Ascending aorta (tissue), 2 donors: Measurements from ENCODE around the gene HES5. TPM values are rescaled to one million over a fixed set of nuclear protein-coding genes. Genes with fewer than 3 reads are reported as not detected.

Experiments used
- DNase-seq, 2 donors: peaks; one replicate each; pipeline ENCODE4 v3.0.0-alpha.2; 2019; ENCODE audit warnings: low spot score in 2 of 2
- H3K27ac ChIP-seq, 2 donors: fragments of 200-600 bp; sonication (generic); one replicate each; pipeline ENCODE4 v1.5.1; 2016 to 2017; ENCODE audit warnings: mild to moderate bottlenecking in 1 of 2
- H3K27me3 ChIP-seq: fragments of 200-600 bp; sonication (generic); one replicate; pipeline ENCODE4 v1.5.1; 2017
- H3K36me3 ChIP-seq, 2 donors: fragments of 200-600 bp; sonication (generic); one replicate each; pipeline ENCODE4 v1.5.1; 2016
- H3K4me1 ChIP-seq, 2 donors: fragments of 200-600 bp; sonication (generic); one replicate each; pipeline ENCODE4 v1.5.1; 2016 to 2017; ENCODE audit warnings: mild to moderate bottlenecking in 1 of 2
- H3K4me3 ChIP-seq, 2 donors: fragments of 200-600 bp; sonication (generic); one replicate each; pipeline ENCODE4 v1.5.1; 2016 to 2017; ENCODE audit warnings: mild to moderate bottlenecking in 1 of 2
- H3K9me3 ChIP-seq, 2 donors: fragments of 200-600 bp; sonication (generic); one replicate each; pipeline ENCODE4 v1.5.1; 2016
- CTCF ChIP-seq, 3 experiments: fragments of 200-600 bp in 2 of 3; fragments of 450-650 bp in 1 of 3; sonication (generic) in 2 of 3; IDR thresholded peaks; one replicate each; pipeline ENCODE4 v1.5.1; 2016 to 2019; ENCODE audit warnings: antibody characterized with exemption in 3 of 3, mild to moderate bottlenecking in 1 of 3, moderate library complexity in 1 of 3
- intact Hi-C: fragments of 100-400 bp; cut with DNase I; formaldehyde crosslinking; loops from one replicate; pipeline ENCODE4 v1.15.1; 2023
- total RNA-seq: library from RNA; depleted of rRNA; stranded (reverse); fragments of >200 nt; gene quantifications from one replicate; pipeline ENCODE4 v1.1.0, GENCODE V29; 2016

The HES5 gene
- total RNA-seq, 1 donor from 2014 or later = not detected

GRCh38 chr1:2540816-2541492 is 10.9 kb upstream of the HES5 start:
- intact Hi-C loops = no loop called here
- peaks cover 0 to 11% of the 10 kb centered on the region in 2 donors for H3K4me1 ChIP-seq
- H3K27ac ChIP-seq = no peak overlapping the region
- H3K36me3 ChIP-seq = no peaks in the 10 kb centered on the region
- H3K9me3 ChIP-seq = no peaks in the 10 kb centered on the region
- no peak overlapping the region for H3K4me3 ChIP-seq
- DNase-seq = no peak
- peaks cover 3% of the 10 kb centered on the region for H3K27me3 ChIP-seq
- no peak for TF ChIP-seq CTCF (IDR thresholded peaks at IDR 0.05)

- intact Hi-C loops = no loop called here
- Histone ChIP-seq H3K27ac (no peak overlapping the region), H3K36me3 (no peaks in the 10 kb centered on the region), H3K9me3 (no peaks in the 10 kb centered on the region), H3K27me3 (peaks cover 3% of the 10 kb centered on the region), H3K4me3 (no peak overlapping the region), H3K4me1 (peaks cover 0 to 8% of the 10 kb centered on the region in 2 donors)
- no peak for TF ChIP-seq CTCF (IDR thresholded peaks at IDR 0.05)
- no peak for DNase-seq
These were observed 9.3 kb upstream of the HES5 start for GRCh38 chr1:2539312-2539907.

DNA sequence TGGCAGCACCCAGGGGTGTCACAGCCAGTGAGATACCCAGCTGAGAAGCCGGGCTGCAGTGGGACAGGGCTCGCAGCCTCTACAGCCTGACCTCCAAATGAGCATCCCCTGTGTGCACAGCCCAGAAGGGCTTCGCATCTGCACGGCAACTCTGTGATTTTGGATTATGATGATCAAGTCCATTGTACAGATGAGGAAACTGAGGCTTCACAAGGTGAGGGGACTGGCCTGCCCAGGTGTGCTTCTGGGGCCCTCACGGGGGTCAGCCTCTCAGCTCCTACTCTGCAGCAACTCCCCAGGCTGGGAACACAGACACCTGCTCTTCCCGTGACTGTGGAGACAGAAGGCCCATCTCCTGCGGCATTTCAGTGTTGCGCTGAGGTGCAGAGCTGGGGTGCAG is 8.8 kb upstream of the HES5 start:
- H3K36me3 ChIP-seq = no peaks in the 10 kb centered on the region
- peaks cover 0 to 5% of the 10 kb centered on the region in 2 donors for H3K4me1 ChIP-seq
- no peak for DNase-seq
- intact Hi-C loops = no loop called here
- peaks cover 3% of the 10 kb centered on the region for H3K27me3 ChIP-seq
- no peak for TF ChIP-seq CTCF (IDR thresholded peaks at IDR 0.05)
- no peaks in the 10 kb centered on the region for H3K9me3 ChIP-seq
- no peak overlapping the region for H3K4me3 ChIP-seq
- H3K27ac ChIP-seq = no peak overlapping the region

DNA sequence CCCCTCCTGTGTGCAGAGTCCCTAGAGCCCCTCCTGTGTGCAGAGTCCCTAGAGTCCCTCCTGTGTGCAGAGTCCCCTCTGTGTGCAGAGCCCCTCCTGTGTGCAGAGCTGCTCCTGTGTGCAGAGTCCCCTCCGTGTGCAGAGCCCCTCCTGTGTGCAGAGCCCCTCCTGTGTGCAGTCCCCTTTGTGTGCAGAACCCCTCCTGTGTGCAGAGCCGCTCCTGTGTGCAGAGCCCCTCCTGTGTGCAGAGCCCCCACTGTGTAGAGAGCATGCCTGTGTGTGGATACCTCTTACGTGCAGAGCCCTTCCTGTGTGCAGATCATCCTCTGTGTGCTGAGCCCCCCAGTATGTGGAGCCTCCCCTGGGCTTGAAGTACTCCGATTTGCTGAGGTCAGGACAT is 8.3 kb upstream of the HES5 start:
- TF ChIP-seq CTCF (IDR thresholded peaks at IDR 0.05) = no peak
- no peak for DNase-seq
- Histone ChIP-seq H3K27ac (no peak overlapping the region), H3K27me3 (peaks cover 3% of the 10 kb centered on the region), H3K9me3 (no peaks in the 10 kb centered on the region), H3K4me1 (peaks cover 0 to 3% of the 10 kb centered on the region in 2 donors), H3K36me3 (no peaks in the 10 kb centered on the region), H3K4me3 (no peak overlapping the region)
- intact Hi-C loops = no loop called here

- H3K9me3 ChIP-seq = no peaks in the 10 kb centered on the region
- DNase-seq = no peak
- peaks cover 0 to 3% of the 10 kb centered on the region in 2 donors for H3K4me1 ChIP-seq
- no peak for TF ChIP-seq CTCF (IDR thresholded peaks at IDR 0.05)
- H3K27me3 ChIP-seq = peaks cover 3% of the 10 kb centered on the region
- intact Hi-C loops = no loop called here
- H3K36me3 ChIP-seq = no peaks in the 10 kb centered on the region
- no peak overlapping the region for H3K27ac ChIP-seq
- H3K4me3 ChIP-seq = no peak overlapping the region
These were observed 7.7 kb upstream of the HES5 start for GRCh38 chr1:2537784-2538115.
